IPS-18a (cell line): ENCODE data around the gene CTXN3.

Source experiments
- H3K27ac ChIP-seq: one replicate; pipeline ENCODE4 v1.5.1; 2013; ENCODE audit warnings: low read length
- H3K27me3 ChIP-seq: one replicate; pipeline ENCODE4 v1.6.1; 2013; ENCODE audit warnings: mild to moderate bottlenecking, low read length; ENCODE audit not compliant: control insufficient read depth, insufficient read depth
- H3K36me3 ChIP-seq: one replicate; pipeline ENCODE4 v1.6.1; 2013; ENCODE audit warnings: low read depth, low read length; ENCODE audit not compliant: control insufficient read depth
- H3K4me1 ChIP-seq: one replicate; pipeline ENCODE4 v1.6.1; 2013; ENCODE audit warnings: low read depth, low read length; ENCODE audit not compliant: control insufficient read depth
- H3K4me3 ChIP-seq: one replicate; pipeline ENCODE4 v1.5.1; 2013; ENCODE audit warnings: low read length
- H3K9ac ChIP-seq: one replicate; pipeline ENCODE4 v1.6.1; 2013; ENCODE audit warnings: mild to moderate bottlenecking, low read length, moderate library complexity
- H3K9me3 ChIP-seq: one replicate; pipeline ENCODE4 v1.6.1; 2013; ENCODE audit warnings: low read depth, low read length; ENCODE audit not compliant: control insufficient read depth

Gene CTXN3

GRCh38 chr5:127702434-127702833 is 53.6 kb downstream of the CTXN3 start:
- no peak overlapping the region for H3K9ac ChIP-seq
- H3K27ac ChIP-seq: no peak overlapping the region
- H3K4me1 ChIP-seq: peaks cover 13% of the 10 kb centered on the region
- H3K4me3 ChIP-seq: no peak overlapping the region
- H3K27me3 ChIP-seq: no peaks in the 10 kb centered on the region
- H3K36me3 ChIP-seq: no peaks in the 10 kb centered on the region
- no peaks in the 10 kb centered on the region for H3K9me3 ChIP-seq

- H3K27ac ChIP-seq: no peak within 1 kb of the TSS
- H3K27me3 ChIP-seq: no peaks in the 10 kb centered on the region
- no peaks in the 10 kb centered on the region for H3K36me3 ChIP-seq
- H3K4me3 ChIP-seq: no peak within 1 kb of the TSS
- H3K9me3 ChIP-seq: no peaks in the 10 kb centered on the region
- H3K9ac ChIP-seq: no peak within 1 kb of the TSS
- H3K4me1 ChIP-seq: peaks cover 13% of the 10 kb centered on the region
Observed at GRCh38 chr5:127702926-127703561, 54.2 kb downstream of the CTXN3 start, which contains the start of gene CCDC192. Gene CCDC192 (plus strand): TSS chr5:127703391. CDS start chr5:127703446, 55 bp downstream.

- H3K9ac ChIP-seq: no peak overlapping the region
- H3K4me1 ChIP-seq: peaks cover 13% of the 10 kb centered on the region
- no peak overlapping the region for H3K4me3 ChIP-seq
- no peaks in the 10 kb centered on the region for H3K27me3 ChIP-seq
- no peaks in the 10 kb centered on the region for H3K36me3 ChIP-seq
- H3K27ac ChIP-seq: peak overlapping the region; percentile 70
- no peaks in the 10 kb centered on the region for H3K9me3 ChIP-seq
Observed at GRCh38 chr5:127705120-127705892, 56.4 kb downstream of the CTXN3 start.

- Histone ChIP-seq H3K9ac (no peak overlapping the region), H3K27ac (no peak overlapping the region), H3K4me3 (no peak overlapping the region), H3K27me3 (no peaks in the 10 kb centered on the region), H3K36me3 (no peaks in the 10 kb centered on the region), H3K4me1 (peaks cover 13% of the 10 kb centered on the region), H3K9me3 (no peaks in the 10 kb centered on the region)
Observed at GRCh38 chr5:127706691-127707090, 57.8 kb downstream of the CTXN3 start.

- H3K27me3 ChIP-seq: no peaks in the 10 kb centered on the region
- H3K4me1 ChIP-seq: peaks cover 13% of the 10 kb centered on the region
- H3K9ac ChIP-seq: no peak overlapping the region
- no peak overlapping the region for H3K4me3 ChIP-seq
- H3K27ac ChIP-seq: no peak overlapping the region
- H3K36me3 ChIP-seq: no peaks in the 10 kb centered on the region
- no peaks in the 10 kb centered on the region for H3K9me3 ChIP-seq
Observed at GRCh38 chr5:127707209-127707608, 58.3 kb downstream of the CTXN3 start.
